IPS-11a (cell line): ENCODE measurements around the gene S1PR2.
"Not testable (repeated sequence)": the region's sequence is repeated elsewhere in the genome, so short reads cannot be mapped to it uniquely, and the experiment has no call there.

Source experiments
- H3K4me3 ChIP-seq: one replicate; pipeline ENCODE4 v1.5.1; 2013; ENCODE audit warnings: low read depth, low read length, control low read depth

Gene S1PR2

GRCh38 chr19:10254244-10254643 lies 23.1 kb upstream of the S1PR2 start:
- H3K4me3 ChIP-seq, result no peak overlapping the region

DNA sequence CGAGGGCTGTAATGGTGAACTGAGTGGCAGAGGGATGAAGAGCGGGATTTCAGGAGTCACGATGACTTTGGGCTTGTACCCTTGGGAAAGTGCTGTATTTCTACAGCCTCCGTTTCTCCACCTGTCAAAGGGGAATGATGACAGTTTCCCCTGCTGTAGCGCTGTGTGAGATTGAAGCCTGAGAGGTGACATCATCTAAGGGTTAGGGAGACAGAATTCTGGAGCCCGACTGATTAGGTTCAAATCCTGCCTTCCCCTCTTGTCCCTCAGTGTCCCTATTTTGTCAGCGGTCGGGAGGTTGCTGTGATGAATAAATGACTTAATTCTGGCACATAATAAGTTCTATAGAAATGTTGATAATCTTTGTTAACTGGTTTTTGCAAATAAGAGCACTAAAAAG lies 21.6 kb upstream of the S1PR2 start:
- peak overlapping the region; percentile 97 for H3K4me3 ChIP-seq

DNA sequence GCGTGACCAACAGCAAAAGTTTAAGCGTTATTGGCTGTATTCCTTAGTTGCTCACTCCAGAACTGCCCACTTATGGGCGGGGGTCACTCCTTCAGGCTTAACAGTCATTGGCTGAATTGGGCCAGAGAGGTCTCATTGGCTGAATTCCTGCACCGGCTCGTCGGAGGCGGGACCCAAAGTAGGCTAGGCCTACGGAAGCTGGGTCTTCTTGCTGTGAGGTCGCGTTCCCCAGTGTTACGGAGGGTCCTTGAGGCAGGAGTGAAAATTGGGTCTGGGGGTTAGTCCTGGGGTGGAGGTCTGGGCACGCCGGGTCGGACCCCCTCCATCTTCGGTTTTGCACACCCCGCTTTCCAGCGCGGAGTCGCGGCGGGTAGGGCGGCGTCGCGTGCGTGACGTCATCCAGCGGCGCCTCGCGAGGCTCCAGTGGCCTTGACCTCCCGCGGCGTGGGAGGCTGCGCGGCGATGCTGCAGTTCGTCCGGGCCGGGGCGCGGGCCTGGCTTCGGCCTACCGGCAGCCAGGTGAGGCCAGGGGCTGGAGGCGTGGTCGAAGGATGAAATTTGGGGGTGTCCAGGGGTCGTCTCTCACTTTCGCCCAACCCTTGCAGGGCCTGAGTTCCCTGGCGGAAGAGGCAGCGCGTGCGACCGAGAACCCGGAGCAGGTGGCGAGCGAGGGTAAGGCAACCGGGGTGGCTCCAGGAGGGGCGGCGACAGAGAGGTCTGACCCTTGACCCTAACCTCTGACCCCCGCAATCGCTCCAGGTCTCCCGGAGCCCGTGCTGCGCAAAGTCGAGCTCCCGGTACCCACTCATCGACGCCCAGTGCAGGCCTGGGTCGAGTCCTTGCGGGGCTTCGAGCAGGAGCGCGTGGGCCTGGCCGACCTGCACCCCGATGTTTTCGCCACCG lies 20.9 kb upstream of the S1PR2 start, which contains the start of gene MRPL4:
MRPL4 (plus strand) TSS at position 423 of the 903 bp plus-strand sequence; CDS start at position 463, 40 bp downstream.
- H3K4me3 ChIP-seq, result peak within 1 kb of the TSS; percentile 97

- H3K4me3 ChIP-seq, result no peak overlapping the region
These were observed 15.4 kb upstream of the S1PR2 start for GRCh38 chr19:10246511-10246910.

DNA sequence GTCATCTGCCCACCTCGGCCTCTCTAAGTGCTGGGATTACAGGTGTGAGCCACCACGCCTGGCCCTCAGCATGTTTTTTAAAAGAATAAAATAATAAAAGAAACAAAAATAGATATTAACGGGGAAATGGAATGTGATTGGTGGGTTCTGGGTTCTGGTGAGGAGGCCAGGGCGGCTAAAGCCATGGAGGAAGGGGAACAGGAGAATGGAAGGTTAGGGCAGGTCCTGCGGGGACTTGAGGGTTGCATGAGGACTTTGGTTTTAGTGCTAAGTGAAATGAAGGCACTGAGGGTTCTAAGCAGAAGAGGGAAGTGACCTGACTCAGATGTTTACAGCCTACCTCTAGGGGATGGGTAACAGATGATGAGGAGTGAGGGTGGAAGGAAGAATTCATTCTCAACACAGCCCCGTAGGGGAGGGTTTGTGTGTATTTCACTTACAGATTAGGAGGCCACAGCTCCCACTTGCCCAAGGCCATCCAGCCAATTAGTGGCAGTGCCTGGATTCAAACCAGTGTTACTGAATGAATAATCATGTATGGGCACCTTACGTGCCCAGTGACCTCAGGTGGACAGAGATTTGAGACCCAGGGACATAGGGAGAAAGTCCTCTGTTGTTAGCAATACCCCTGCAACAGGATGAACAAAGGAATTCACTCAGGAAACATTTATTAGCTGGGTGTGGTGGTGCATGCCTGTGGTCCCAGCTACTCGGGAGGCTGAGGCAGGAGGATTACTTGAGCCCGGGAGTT lies 14.2 kb upstream of the S1PR2 start:
- H3K4me3 ChIP-seq, result no peak overlapping the region

DNA sequence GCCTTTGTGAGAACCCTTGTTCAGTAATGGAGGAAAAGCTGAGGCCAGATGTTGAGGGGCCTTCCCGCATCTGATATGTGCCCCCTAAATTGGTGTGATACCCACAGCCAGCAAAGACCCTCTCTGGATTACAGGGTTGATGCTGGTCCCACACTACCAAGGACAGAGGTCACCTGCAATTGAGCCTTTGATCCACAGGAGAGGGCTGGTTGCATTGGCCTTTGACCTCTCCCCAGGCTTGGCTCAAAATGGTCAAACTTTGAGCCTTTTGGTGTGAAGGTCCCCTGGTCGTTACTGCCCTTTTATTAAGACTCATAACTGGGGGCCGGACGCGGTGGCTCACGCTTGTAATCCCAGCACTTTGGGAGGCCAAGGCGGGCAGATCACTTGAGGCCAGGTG lies 12.5 kb upstream of the S1PR2 start:
- no peak overlapping the region for H3K4me3 ChIP-seq

DNA sequence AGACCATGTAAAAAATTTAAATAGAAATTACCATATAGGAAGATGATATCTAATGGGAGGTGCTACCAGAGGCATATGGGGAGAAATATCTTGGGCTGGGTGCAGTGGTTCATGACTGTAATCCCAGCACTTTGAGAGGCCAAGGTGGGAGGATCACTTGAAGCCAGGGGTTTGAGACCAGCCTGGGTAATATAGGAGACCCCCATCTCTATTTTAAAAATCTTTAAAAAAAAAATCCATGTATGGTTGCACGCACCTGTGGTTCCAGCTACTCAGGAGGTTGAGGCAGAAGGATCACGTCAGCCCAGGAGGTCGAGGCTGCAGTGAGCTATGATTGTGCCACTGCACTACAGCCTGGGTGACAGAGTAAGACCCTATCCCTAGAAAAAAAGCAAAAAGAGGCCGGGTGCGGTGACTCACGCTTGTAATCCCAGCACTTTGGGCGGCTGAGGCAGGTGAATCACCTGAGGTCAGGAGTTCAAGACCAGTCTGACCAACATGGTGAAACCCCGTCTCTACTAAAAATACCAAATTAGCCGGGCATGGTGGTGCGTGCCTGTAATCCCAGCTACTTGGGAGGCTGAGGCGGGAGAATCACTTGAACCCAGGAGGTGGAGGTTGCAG lies 10.8 kb upstream of the S1PR2 start:
- not testable (repeated sequence) for H3K4me3 ChIP-seq

DNA sequence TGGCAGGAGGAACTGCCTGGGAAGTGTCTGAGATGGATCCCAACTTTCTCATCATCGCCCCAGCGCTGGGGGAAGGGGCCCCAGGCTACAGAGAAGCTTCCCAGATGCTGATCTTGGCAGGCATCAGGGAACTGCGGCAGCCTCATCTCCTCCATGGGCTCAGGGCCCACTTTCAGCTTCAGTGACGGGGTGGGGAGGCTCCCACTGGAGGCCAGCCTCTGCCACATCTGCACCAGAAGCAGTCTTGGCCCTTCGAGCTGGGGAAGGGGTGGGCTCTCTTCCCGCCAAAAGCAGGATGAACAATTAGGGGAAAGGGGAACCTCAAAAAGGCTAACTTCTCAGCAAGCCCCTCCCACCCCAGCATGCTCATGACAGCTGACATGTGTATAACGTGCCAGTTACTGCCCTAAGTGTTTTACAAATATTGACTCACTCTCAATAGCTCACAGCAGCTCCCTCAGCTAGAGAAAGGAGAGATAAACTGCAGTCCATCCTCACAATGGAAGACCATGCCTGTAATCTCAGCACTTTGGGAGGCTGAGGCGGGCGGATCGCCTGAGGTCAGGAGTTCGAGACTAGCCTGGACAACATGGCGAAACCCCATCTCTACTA lies 7.1 kb upstream of the S1PR2 start:
- no peak overlapping the region for H3K4me3 ChIP-seq

- H3K4me3 ChIP-seq, result no peak overlapping the region
These were observed 6.6 kb upstream of the S1PR2 start for GRCh38 chr19:10237702-10238101.

DNA sequence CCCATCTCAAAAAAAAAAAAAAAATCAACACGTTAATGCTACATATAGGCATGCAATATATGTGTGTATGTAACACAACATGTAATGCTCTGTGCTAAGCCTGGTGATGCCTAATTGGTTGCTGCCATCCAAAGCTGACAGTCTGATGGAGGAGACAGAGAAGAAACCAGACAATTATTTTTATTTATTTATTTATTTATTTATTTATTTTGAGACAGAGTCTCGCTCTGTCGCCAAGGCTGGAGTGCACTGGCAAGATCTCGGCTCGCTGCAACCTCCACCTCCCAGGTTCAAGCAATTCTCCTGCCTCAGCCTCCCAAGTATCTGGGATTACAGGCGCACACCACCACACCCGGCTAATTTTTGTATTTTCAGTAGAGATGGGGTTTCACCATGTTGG lies 4.3 kb upstream of the S1PR2 start:
- not testable (repeated sequence) for H3K4me3 ChIP-seq

GRCh38 chr19:10235003-10235402 lies 3.9 kb upstream of the S1PR2 start:
- H3K4me3 ChIP-seq, result no peak overlapping the region

DNA sequence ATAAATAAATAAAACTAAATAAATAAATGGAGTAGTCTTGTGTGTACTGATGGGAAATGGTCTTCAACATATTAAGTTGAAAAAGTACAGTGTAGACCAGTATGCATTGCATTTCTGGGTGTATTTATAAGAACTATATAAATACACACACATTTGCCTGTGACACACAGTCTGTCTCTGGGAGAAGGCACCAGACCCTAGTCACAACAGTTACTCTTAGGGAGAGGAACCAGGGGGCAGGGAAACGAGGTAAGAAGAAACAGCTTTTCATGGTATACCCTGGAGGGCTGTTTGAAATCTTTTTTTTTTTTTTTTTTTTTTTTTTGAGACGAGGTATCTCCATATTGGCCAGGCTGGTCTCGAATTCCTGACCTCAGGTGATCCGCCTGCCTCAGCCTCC lies 2.8 kb upstream of the S1PR2 start:
- no peak overlapping the region for H3K4me3 ChIP-seq

- H3K4me3 ChIP-seq, result peak overlapping the region; percentile 33
These were observed 589 bp upstream of the S1PR2 start for GRCh38 chr19:10231612-10232228.

DNA sequence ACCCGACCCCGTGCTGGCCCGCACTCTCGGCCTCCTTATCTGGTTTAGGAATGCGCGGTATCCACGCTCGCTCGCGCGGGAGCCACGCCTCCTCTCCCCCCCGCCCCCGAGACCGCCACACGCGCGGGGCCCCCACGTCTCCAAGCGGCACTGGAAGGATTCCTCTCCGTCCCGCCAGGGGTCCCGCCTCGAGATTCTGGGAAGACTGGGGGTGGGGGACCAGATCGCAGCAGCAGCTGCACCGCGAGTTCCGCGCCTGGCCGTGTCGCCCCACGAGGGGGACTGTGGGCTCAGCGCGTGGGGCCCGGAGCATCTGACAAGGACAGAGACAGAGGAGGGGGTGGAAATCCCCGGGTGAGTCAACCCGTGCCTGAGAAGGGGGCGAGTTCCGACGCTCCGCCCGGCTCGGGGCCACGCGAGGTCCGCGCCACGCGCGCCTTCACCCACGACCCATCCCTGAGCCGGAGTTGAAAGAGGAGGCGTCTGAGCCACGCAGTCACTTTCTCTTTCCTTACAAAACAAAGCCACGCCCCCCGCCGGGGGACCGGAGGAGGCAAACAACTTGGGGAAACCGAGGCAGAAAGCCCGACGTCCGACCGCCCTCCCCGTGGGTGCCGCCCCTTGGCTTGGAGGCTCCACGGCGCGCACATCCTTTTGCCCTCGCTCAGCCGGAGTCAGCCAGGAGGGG lies 814 bp downstream of the S1PR2 start:
- peak overlapping the region; percentile 65 for H3K4me3 ChIP-seq

- H3K4me3 ChIP-seq, result no peak overlapping the region
These were observed 2.2 kb downstream of the S1PR2 start for GRCh38 chr19:10228920-10229319.

DNA sequence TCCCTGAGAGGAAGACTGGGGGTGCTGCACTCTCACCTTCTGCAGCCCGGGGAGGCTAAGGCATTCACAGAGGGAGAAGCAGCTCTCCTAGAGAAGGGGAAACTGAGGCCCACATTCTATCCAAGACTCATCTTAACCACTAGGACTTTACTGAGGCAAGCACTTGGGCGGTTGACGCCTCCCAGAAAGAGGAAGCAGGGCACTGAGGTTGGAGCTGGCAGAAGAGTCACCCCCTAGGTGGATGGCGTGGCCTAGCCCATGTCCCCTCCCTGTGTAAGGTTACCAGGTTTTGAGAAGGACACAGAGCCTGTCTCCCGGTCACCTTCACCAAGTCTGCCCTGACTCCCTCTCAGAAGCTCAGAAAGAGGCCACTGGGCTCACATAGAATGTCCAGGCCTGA lies 2.7 kb downstream of the S1PR2 start:
- no peak overlapping the region for H3K4me3 ChIP-seq

DNA sequence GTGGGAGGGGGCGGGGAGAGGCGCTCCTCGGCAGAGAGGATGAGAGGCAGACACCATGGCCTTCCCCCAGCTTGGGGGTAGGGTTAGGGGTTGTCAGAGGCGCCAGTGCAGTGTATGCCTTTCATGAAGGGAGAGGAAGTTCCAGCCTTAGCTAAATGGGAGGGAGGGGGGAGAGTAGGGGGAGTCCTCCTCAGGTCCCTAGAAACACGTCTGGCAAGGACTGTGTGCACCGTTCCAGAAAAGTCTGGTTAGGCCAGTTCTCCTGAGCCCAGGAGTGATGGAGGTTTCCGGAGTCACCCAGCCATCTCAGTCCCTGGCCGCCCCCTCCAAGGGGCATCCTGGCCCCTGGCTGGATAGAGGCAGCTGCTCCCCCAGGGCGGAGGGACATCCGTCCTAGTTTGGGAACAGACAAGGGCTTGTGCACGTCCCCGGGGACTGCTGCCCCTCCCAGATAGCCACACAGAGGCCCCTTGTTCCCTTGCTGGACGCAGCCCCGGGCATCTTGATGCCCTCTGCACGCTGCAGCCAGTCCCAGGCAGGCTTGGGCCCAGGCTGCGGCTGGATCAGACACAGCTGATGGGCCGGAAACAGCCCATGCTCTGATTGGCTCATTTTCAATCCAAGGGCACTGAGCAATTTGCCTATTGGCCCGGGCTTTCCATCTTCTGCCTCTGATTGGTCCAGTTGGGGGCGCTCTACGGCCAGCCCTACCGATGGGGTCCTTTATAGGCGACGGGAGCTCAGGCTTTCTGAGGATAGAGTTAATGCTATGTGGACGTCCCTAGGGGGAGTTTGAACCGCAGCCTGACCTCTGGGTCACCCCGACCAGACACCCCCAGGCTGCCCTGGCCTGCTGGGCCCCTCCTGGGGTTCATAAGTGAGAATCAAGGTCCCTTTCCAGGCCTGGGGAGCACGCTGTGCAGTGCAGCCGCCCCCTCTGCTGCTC lies 3.8 kb downstream of the S1PR2 start:
- no peak overlapping the region for H3K4me3 ChIP-seq

DNA sequence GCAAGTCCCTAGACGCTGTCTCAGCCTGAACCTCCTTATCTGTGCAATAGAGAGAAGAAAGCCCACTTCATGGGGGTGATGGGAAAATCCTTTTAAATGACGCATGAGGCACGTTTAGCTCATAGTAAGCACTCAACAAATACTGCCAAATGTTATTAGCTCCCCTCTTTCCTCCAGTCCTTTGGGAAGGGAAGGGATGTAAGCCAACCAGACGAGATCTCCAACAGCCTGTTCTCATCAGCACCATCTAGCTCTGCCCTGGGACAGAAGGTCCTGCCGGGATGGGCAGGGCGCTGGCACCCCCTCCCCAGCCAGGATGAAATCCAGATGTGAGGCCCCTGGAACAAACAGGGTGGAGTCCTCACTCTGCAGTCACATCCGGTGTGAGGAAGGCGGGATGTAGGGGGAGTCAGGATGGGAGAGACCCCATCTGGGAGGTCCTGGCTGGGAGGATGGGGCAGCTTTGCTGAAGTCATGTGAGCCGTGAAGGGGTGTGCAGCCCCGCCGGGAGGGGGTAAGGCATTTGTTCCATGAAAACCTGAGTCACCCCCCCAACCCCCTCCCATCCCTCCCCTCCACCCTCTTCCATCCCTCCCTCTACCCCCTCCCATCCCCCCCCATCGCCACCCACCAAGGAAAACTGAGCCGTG lies 4.6 kb downstream of the S1PR2 start:
- H3K4me3 ChIP-seq, result no peak overlapping the region

DNA sequence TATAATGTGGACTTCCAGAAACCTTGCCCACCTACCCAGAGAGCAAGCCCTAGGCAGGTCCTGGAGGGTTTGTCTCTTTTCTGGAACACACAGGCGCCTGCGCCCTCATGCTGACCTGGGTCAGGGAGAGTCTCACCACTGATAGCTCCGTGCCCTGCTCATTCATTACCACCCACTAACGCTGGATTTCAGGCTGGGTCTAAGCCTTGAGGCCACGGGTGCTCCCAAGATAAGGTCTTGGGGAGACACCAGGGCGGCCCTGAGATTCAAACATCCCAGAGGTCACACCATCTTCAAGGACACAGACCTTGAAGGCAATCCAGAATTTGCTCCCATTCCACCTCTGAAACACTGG lies 5.1 kb downstream of the S1PR2 start:
- no peak overlapping the region for H3K4me3 ChIP-seq
